Measurements from ENCODE around the gene VAV1. TPM values are rescaled to one million over a fixed set of nuclear protein-coding genes. Genes with fewer than 3 reads are reported as not detected.

The VAV1 gene
- total and polyA plus RNA-seq, 10 of the 15 experiments (the other 5 are each of a cell fraction or from before 2014, with no cell fraction given) = 1.6 to 76.8 (median 40.7) TPM

DNA sequence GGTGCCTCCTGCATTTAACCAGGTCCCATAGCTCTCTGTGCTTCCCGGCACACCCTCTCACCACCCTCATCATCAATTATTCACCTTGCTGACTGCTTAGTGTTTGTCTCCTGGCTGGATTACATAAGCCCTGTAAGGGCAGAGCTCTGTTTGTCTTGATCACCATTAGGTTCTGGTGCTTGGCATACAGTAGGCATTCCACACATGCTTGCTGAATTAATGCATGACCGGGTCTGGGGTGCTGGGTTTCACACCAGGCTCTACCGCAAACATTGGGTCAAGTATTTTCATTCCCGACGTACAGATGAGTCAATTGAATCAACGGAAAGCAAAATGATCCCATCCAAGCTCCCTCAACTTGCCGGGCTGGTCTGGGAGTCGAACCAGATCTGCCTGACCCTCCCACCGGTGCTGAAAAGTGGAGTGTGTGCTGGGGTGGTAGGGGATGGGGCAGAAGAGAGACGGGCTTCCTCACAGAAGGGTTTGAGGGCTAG is 28.5 kb downstream of the VAV1 start:
- DNase-seq (ENCODE audit: low read depth, low spot score) = no peak
- ChIA-PET RAD21 (ENCODE audit: unreplicated experiment) (interaction anchor here (0.6 to 4.8 kb wide), 9 partner anchors 9 to 284 kb away, joined by 3 to 98 read pairs (median 5); partner anchors contain the start of gene VAV1), CTCF (interaction anchor here (0.5 to 6.5 kb wide), 9 partner anchors 10 to 675 kb away, joined by 3 to 47 read pairs (median 7); partner anchors contain the start of genes GPR108, TNFSF14 and VAV1), POLR2A (interaction anchor here (0.5 to 5.8 kb wide), 10 partner anchors 10 to 199 kb away, joined by 3 to 72 read pairs (median 4); partner anchors contain the start of gene VAV1), SMC1A (ENCODE audit: uncharacterized antibody, unreplicated experiment) (interaction anchor here (0.8 to 4.2 kb wide), 8 partner anchors 10 to 62 kb away, joined by 3 to 28 read pairs (median 12); partner anchors contain the start of gene VAV1)
- Histone ChIP-seq H3K4me1 (ENCODE audit: control insufficient read depth, insufficient read depth, low read length) (peaks cover 25% of the 10 kb centered on the region), H4K20me1 (ENCODE audit: control insufficient read depth, insufficient read depth) (no peaks in the 10 kb centered on the region), H3K4me3 (peak overlapping the region; percentile 66), H3K4me2 (ENCODE audit: control insufficient read depth, insufficient read depth) (peak overlapping the region; percentile 100), H3K9ac (ENCODE audit: control insufficient read depth, insufficient read depth, low read length) (peak overlapping the region; percentile 83), H3K27ac (ENCODE audit: control insufficient read depth, insufficient read depth) (peak overlapping the region; percentile 89), H3K36me3 (ENCODE audit: control insufficient read depth in 2 of 2, insufficient read depth in 2 of 2, low read length in 1 of 2) (no peaks in the 10 kb centered on the region; a peak in 2 of 4 replicates), H3K27me3 (replicated peaks in 1 of 2; ENCODE audit: control insufficient read depth in 2 of 2, insufficient read depth in 2 of 2, low read length in 1 of 2) (no peaks in the 10 kb centered on the region), H3K9me3 (replicated peaks; ENCODE audit: control insufficient read depth, insufficient read depth, low read length) (no peaks in the 10 kb centered on the region), H2AFZ (ENCODE audit: control insufficient read depth, low read depth, low read length) (peak overlapping the region; percentile 47), H3K79me2 (ENCODE audit: control insufficient read depth, insufficient read depth, low read length) (peaks cover 65% of the 10 kb centered on the region)
- 1% methylated on average over 10 of the region's 10 CpGs for WGBS (ENCODE audit: insufficient coverage, insufficient replicate concordance, low lambda C conversion rate, missing lambda C conversion rate)
- TF ChIP-seq SREBF1 (IDR thresholded peaks at IDR 0.05; ENCODE audit: low read length) = no peak
- TF ChIP-seq ZNF24 (IDR thresholded peaks at IDR 0.05) = peak; percentile 58; the same call in 1 of the 2 replicates
- TF ChIP-seq GATAD2B (conservative IDR thresholded peaks at IDR 0.05; ENCODE audit: low read depth) = no peak
- 0 out of 2 replicates have a peak, but pooled peaks have one; percentile 3 for TF ChIP-seq ZNF207 (IDR thresholded peaks at IDR 0.05; ENCODE audit: borderline replicate concordance)
- intact Hi-C loops (cut with micrococcal nuclease; ENCODE audit: unreplicated experiment) = loop anchor here (2.0 kb wide), 1 partner anchor 64 kb away; the partner anchor contains the start of gene GPR108
- no TSS peak for BruUV-seq (replicated peaks)
- no peak for FAIRE-seq
- in situ Hi-C loops (cut with MboI) = no loop called here
- peak; percentile 4 for ATAC-seq

DNA sequence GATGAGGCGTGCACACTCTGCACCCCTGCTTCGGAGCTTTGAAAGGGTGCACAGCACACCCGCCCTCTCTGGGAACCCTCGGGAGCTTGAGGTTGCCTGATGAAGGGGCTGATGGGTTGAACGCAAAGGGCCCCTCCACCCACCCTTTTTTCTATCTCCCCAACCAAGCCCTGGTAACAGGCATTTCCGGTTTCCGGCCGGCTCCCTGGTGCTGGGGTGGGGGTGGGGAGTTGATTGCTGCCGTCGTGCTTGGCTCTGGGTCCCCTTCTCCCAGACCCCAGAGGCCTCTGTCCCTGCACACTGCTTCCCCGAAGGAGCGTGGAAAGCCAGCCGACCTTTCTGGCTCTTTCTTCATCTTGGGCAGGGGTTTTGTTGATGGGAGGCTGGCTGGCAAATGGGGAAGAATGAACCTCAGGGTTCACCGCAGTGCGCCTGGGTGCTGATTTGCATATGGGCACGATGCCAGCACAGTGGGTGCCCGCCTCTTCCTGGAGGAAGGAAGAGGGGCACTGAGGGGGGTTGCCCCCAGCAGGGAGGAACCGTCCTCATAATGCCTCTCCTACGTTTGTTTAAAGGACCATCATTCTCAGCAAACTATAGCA is 29.1 kb downstream of the VAV1 start:
- FAIRE-seq = peak; percentile 49
- peak; percentile 81 for ATAC-seq
- peak overlapping the region; percentile 66 for H3K4me3 ChIP-seq
- ChIA-PET CTCF (interaction anchor here (0.5 to 6.5 kb wide), 9 partner anchors 14 to 675 kb away, joined by 3 to 47 read pairs (median 5); partner anchors contain the start of genes GPR108 and VAV1), SMC1A (ENCODE audit: uncharacterized antibody, unreplicated experiment) (interaction anchor here (0.8 to 4.2 kb wide), 13 partner anchors 11 to 63 kb away, joined by 3 to 28 read pairs (median 11); partner anchors contain the start of genes GPR108, SH2D3A and VAV1), RAD21 (ENCODE audit: unreplicated experiment) (interaction anchor here (0.6 to 4.8 kb wide), 10 partner anchors 8 to 285 kb away, joined by 3 to 98 read pairs (median 6); partner anchors contain the start of genes GPR108 and VAV1), POLR2A (interaction anchor here (0.5 to 5.8 kb wide), 11 partner anchors 10 to 199 kb away, joined by 3 to 72 read pairs (median 4); partner anchors contain the start of gene VAV1)
- peak; percentile 85 for DNase-seq (ENCODE audit: low read depth, low spot score)
- H3K4me1 ChIP-seq (ENCODE audit: control insufficient read depth, insufficient read depth, low read length) = peaks cover 25% of the 10 kb centered on the region
- in situ Hi-C loops (cut with MboI) = no loop called here
- peak overlapping the region; percentile 83 for H3K9ac ChIP-seq (ENCODE audit: control insufficient read depth, insufficient read depth, low read length)
- H3K27ac ChIP-seq (ENCODE audit: control insufficient read depth, insufficient read depth) = peak overlapping the region; percentile 89
- H2AFZ ChIP-seq (ENCODE audit: control insufficient read depth, low read depth, low read length) = peak overlapping the region; percentile 47
- H3K27me3 ChIP-seq (replicated peaks in 1 of 2; ENCODE audit: control insufficient read depth in 2 of 2, insufficient read depth in 2 of 2, low read length in 1 of 2) = no peaks in the 10 kb centered on the region
- 0% methylated on average over 18 of the region's 19 CpGs for WGBS (ENCODE audit: insufficient coverage, insufficient replicate concordance, low lambda C conversion rate, missing lambda C conversion rate)
- H3K79me2 ChIP-seq (ENCODE audit: control insufficient read depth, insufficient read depth, low read length) = peaks cover 63% of the 10 kb centered on the region
- TSS peak; percentile 51 for BruUV-seq (replicated peaks)
- H3K4me2 ChIP-seq (ENCODE audit: control insufficient read depth, insufficient read depth) = peak overlapping the region; percentile 100
- no peaks in the 10 kb centered on the region for H3K9me3 ChIP-seq (replicated peaks; ENCODE audit: control insufficient read depth, insufficient read depth, low read length)
- intact Hi-C loops (cut with micrococcal nuclease; ENCODE audit: unreplicated experiment) = loop anchor here (1.0 to 2.0 kb wide), 3 partner anchors 29 to 65 kb away; partner anchors contain the start of genes GPR108 and VAV1
- no peaks in the 10 kb centered on the region for H4K20me1 ChIP-seq (ENCODE audit: control insufficient read depth, insufficient read depth)
- H3K36me3 ChIP-seq (ENCODE audit: control insufficient read depth in 2 of 2, insufficient read depth in 2 of 2, low read length in 1 of 2) = peaks cover 0 to 3% of the 10 kb centered on the region in 2 experiments; a peak in 2 of 4 replicates
- TF ChIP-seq GATAD2B (conservative IDR thresholded peaks at IDR 0.05; ENCODE audit: low read depth) (peak; percentile 95), SMAD1 (IDR thresholded peaks at IDR 0.05; ENCODE audit: low read depth, partially characterized antibody) (peak; percentile 95), EGR1 (IDR thresholded peaks at IDR 0.05; ENCODE audit: borderline replicate concordance in 1 of 2, low read depth in 2 of 2, low read length in 2 of 2) (peak in 1 of 2 experiments; percentile 82; a peak in 1 of 3 replicates), STAT1 (conservative IDR thresholded peaks at IDR 0.05) (0 out of 2 replicates have a peak, but pooled peaks have one; percentile 41), RB1 (IDR thresholded peaks at IDR 0.05; ENCODE audit: borderline replicate concordance) (peak; percentile 72; the same call in 1 of the 2 replicates), BHLHE40 (IDR thresholded peaks at IDR 0.05; ENCODE audit: borderline replicate concordance in 1 of 2, low read depth in 2 of 2, low read length in 1 of 2) (peak in 1 of 2 experiments; percentile 45; a peak in 3 of 4 replicates), MTA2 (IDR thresholded peaks at IDR 0.05; ENCODE audit: low read depth) (peak; percentile 68; the same call in 1 of the 2 replicates), ASH2L (IDR thresholded peaks at IDR 0.05; ENCODE audit: borderline replicate concordance, low read depth) (no peak)
- TF ChIP-seq, protein P1, sequence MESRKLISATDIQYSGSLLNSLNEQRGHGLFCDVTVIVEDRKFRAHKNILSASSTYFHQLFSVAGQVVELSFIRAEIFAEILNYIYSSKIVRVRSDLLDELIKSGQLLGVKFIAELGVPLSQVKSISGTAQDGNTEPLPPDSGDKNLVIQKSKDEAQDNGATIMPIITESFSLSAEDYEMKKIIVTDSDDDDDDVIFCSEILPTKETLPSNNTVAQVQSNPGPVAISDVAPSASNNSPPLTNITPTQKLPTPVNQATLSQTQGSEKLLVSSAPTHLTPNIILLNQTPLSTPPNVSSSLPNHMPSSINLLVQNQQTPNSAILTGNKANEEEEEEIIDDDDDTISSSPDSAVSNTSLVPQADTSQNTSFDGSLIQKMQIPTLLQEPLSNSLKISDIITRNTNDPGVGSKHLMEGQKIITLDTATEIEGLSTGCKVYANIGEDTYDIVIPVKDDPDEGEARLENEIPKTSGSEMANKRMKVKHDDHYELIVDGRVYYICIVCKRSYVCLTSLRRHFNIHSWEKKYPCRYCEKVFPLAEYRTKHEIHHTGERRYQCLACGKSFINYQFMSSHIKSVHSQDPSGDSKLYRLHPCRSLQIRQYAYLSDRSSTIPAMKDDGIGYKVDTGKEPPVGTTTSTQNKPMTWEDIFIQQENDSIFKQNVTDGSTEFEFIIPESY (IDR thresholded peaks at IDR 0.05) = no peak

Data from GM12878 (cell line).